ENCODE results near the gene CGB8.
"Not testable (repeated sequence)": the region's sequence is repeated elsewhere in the genome, so short reads cannot be mapped to it uniquely, and the experiment has no call there.

The CGB8 gene

GRCh38 chr19:49064768-49065611 is 16.1 kb upstream of the CGB8 start, which contains the start of gene NTF4:
Gene NTF4 (minus strand): TSS chr19:49064818. CDS start chr19:49061997, 2,821 bp downstream.
- peak; percentile 52 for DNase-seq

GRCh38 chr19:49064029-49064629 is 15.2 kb upstream of the CGB8 start:
- no peak for DNase-seq

- no peak for DNase-seq
Measured at GRCh38 chr19:49061445-49061844, 12.5 kb upstream of the CGB8 start.

- DNase-seq, result no peak
Measured at GRCh38 chr19:49061000-49061399, 12.1 kb upstream of the CGB8 start.

GRCh38 chr19:49059053-49059452 is 10.1 kb upstream of the CGB8 start:
- DNase-seq, result no peak

GRCh38 chr19:49058562-49058961 is 9.7 kb upstream of the CGB8 start:
- DNase-seq, result peak; percentile 23

- peak; percentile 58 for DNase-seq
Measured at GRCh38 chr19:49057636-49058234, 8.8 kb upstream of the CGB8 start, which contains the start of gene CGB7. Gene CGB7 (minus strand): TSS chr19:49057749. CDS start chr19:49055375, 2,374 bp downstream.

GRCh38 chr19:49056902-49057596 is 8.1 kb upstream of the CGB8 start:
- not testable (repeated sequence) for DNase-seq

- DNase-seq, result peak; percentile 68
Measured at GRCh38 chr19:49056101-49056901, 7.4 kb upstream of the CGB8 start.

GRCh38 chr19:49050376-49051033 is 1.6 kb upstream of the CGB8 start:
- DNase-seq, result not testable (repeated sequence)

- DNase-seq, result not testable (repeated sequence)
Measured at GRCh38 chr19:49049834-49050233, 923 bp upstream of the CGB8 start.

- peak; percentile 18 for DNase-seq
Measured at GRCh38 chr19:49043548-49043947, 5.4 kb downstream of the CGB8 start, which contains the start of gene CGB5. Gene CGB5 (plus strand): TSS chr19:49043848. CDS start chr19:49044210, 362 bp downstream.

GRCh38 chr19:49042666-49043065 is 6.2 kb downstream of the CGB8 start:
- not testable (repeated sequence) for DNase-seq

- DNase-seq, result no peak
Measured at GRCh38 chr19:49042177-49042576, 6.7 kb downstream of the CGB8 start.

GRCh38 chr19:49039736-49040135 is 9.2 kb downstream of the CGB8 start:
- not testable (repeated sequence) for DNase-seq

- not testable (repeated sequence) for DNase-seq
Measured at GRCh38 chr19:49038557-49039276, 10.2 kb downstream of the CGB8 start.

- DNase-seq, result not testable (repeated sequence)
Measured at GRCh38 chr19:49038111-49038510, 10.8 kb downstream of the CGB8 start.

GRCh38 chr19:49036815-49037214 is 12.1 kb downstream of the CGB8 start, which contains the start of gene CGB1:
Gene CGB1 (minus strand): TSS chr19:49036895. CDS start chr19:49036711, 184 bp downstream.
- DNase-seq, result peak; percentile 95

GRCh38 chr19:49031642-49032301 is 17.1 kb downstream of the CGB8 start, which contains the start of gene CGB2:
Gene CGB2 (plus strand): TSS chr19:49031890. CDS start chr19:49032096, 206 bp downstream.
- DNase-seq, result peak; percentile 93

- DNase-seq, result not testable (repeated sequence)
Measured at GRCh38 chr19:49030323-49030722, 18.6 kb downstream of the CGB8 start.
